GM18511 (cell line): ENCODE data around the gene THSD7A.

Source experiments
- ATAC-seq: cut with Tn5 transposase; IDR thresholded peaks from one replicate; pipeline ENCODE4 v1.9.1; 2021; ENCODE audit warnings: mild to moderate bottlenecking, moderate library complexity; ENCODE audit not compliant: unreplicated experiment

THSD7A gene

DNA sequence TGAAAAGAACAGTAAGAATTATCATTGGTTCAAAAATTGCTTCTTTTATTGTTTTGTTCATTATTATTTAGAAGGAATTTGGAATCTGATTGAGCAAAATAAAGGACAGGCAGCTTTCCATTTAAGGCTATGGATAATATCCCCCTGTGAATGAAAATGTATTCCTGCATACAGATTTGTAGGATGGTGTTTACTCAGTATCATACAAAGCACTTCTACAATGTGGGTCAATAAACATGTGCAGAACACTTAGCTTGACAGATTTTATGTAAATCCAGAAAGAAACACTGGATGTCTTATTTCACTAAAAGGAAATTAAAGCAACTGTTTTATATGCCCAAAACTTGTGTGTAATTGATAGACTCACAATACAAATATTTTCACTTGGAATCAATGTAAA, 189.7 kb downstream of the THSD7A start:
- no peak for ATAC-seq

- ATAC-seq = no peak
These were observed 193.8 kb downstream of the THSD7A start for GRCh38 chr7:11638011-11638774.

GRCh38 chr7:11636274-11636673, 195.7 kb downstream of the THSD7A start:
- no peak for ATAC-seq

DNA sequence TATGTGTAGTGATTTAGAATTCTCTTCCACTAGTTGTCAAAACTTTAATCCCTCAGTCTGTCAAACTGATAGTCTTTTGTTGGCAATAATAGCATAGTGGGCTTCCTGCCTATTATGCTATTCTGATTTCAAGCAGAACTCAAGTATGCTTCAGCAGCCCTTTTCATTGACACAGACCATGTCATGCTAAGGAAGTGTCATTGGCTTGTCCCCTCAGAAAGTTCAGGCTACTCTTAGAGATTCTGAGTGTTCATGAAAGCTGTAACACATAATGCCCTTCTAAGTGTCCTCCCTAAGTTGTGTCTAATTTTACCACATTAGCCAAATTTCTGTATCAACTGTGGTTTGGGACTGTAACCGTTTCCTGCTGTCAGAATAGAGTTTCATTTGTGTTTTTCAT, 198.7 kb downstream of the THSD7A start:
- no peak for ATAC-seq

- no peak for ATAC-seq
These were observed 201.6 kb downstream of the THSD7A start for GRCh38 chr7:11630355-11630754.

GRCh38 chr7:11625669-11626068, 206.3 kb downstream of the THSD7A start:
- ATAC-seq = no peak

DNA sequence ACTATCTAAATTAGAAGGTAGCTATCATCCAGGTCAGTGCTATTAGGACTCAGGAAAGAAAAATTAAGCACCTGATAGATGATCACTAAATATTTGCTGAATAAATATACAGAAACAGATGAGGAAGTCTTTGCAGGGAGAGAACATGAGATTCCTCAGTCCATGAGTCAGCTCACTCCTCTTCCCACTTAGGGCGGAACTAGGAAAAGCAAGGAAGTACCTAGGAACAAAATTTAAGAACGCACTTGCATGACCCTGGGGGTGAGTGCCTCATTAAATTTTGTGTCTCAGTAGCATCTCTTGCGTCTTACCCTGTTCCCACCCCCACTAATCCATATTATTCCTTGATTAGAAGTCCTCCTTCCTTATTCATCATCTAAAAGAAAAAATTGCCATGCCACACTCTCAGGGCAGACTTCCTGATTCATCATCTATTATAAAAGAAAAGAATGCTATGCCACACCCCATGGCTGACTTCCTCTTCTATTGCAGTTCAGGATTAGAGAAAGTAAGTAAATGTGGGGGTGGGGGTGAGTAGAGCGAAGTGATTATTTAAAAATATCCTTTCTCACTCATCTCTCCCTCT, 208.8 kb downstream of the THSD7A start:
- no peak for ATAC-seq

- ATAC-seq = no peak
These were observed 211.4 kb downstream of the THSD7A start for GRCh38 chr7:11620406-11621253.

GRCh38 chr7:11616466-11616865, 215.5 kb downstream of the THSD7A start:
- no peak for ATAC-seq

GRCh38 chr7:11615174-11615573, 216.8 kb downstream of the THSD7A start:
- ATAC-seq = no peak

- peak; percentile 94 for ATAC-seq
These were observed 218.6 kb downstream of the THSD7A start for GRCh38 chr7:11613292-11613930.

GRCh38 chr7:11612737-11613136, 219.3 kb downstream of the THSD7A start:
- ATAC-seq = peak; percentile 47

DNA sequence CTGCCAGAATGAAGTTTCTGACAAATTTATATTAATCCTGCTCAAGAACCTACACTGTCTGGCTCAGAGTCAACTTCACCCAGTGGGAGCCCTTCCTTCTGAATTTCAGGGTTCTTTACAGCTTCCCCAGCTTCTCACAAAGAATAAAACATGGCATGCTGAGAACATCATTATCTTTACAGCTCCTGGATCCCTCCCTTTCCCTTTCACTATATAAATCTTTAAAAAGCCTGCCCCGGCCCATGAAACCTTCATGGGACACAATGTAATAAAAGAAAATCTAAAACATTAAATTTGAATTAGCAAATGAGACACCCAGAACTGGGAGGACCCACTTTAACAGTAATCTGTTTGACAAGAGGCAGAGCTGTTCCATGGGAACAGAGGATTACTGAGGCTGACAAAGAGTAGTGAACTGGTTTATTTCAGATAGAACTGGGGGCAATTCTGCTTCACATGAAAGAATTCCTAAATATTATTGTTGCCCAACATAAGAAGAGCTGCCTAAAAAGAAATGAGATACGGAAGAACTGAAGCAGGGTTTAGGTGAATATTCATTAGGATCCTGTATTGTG, 222.8 kb downstream of the THSD7A start:
- no peak for ATAC-seq

GRCh38 chr7:11607686-11608085, 224.3 kb downstream of the THSD7A start:
- no peak for ATAC-seq

- ATAC-seq = no peak
These were observed 226.2 kb downstream of the THSD7A start for GRCh38 chr7:11605749-11606148.

- no peak for ATAC-seq
These were observed 227.5 kb downstream of the THSD7A start for GRCh38 chr7:11604505-11604904.

DNA sequence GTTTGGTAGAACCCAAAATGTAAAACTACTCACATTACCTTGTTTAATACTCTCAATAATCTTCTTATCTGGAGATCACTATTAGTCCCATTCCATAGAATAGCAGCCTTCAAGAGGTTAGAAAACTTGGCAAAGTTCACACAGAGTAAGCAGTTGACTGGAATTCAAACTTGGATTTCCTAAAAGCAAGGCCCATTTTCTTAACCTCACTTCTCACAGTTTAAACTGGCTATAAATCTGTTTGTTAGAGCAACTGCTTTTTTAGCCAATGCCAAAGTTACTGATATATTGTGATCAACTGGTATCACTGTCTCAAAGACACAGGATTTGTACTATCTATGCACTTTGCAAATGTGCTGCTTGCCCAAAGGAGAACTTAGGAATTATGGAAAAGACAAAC, 230.2 kb downstream of the THSD7A start:
- ATAC-seq = no peak

- ATAC-seq = no peak
These were observed 238.7 kb downstream of the THSD7A start for GRCh38 chr7:11593322-11593721.

DNA sequence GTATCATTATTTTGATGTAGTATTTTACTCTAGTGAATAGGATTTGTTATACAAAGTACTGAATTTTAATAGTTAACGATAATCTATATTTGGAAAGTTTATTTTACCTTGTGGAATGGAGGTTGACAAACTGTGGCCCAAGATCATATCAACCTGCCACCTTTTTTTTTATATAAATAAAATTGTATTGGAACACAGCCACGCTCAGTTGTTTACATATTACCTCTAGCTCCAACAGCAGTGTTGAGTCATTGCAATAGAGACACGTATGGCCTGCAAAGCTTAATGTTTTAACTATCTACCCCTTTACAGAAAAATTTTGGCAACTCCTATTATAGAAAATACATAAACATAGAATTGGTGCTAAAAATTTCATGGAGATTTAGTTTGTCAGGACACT, 239.3 kb downstream of the THSD7A start:
- no peak for ATAC-seq

DNA sequence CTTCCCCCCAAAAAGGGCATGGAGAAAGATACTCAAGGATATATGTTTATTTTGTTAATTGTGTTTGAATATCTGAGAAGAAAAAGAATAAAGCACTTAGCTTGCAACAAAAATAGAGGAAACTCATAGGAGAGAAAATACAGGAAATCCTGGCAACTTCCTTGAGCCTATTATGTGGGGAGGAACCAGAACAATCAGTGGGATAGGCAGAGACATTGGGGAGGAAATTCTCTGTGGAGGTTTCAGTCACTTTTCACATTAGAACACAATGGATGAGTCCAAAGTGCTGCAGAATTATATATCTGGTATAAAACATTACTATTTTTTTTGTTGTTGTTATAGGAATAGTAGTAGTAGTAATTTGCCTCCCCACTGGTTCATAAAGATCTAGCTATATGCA, 240.1 kb downstream of the THSD7A start:
- no peak for ATAC-seq

DNA sequence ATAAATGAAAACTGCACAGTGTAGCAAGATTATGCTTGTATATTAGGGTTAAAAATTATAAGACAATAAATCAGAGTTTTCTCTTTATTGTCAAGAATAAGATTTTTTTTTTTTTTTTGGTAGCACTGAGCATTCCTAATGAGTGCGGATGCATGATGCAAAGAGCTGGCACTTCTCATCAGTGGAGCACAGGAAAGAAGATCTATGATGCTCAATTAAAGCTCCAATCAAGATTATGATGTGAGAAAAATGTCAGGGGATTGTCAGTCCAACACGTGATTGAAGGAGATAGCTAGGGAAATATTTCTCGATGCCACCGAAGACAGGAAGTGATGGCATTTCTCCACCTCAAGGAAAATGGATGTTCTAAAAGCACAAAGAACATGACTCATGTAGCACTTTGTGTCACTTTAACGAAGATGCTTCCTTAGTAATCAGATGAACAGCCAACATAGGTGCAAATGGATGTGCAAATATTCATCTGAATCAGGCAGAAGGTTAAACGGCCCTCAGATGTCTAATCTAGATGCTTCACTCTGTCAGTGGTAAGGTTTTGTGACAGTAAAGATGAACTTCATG, 240.9 kb downstream of the THSD7A start:
- ATAC-seq = no peak
